ENCODE measurements around the gene PRG2.
A peak's percentile ranks its signal among the peaks of the same experiment; 100 is the strongest.
"Not testable (repeated sequence)": the region's sequence is repeated elsewhere in the genome, so short reads cannot be mapped to it uniquely, and the experiment has no call there.

PRG2 gene

GRCh38 chr11:57409321-57410100 is 19.1 kb upstream of the PRG2 start:
- Mint-ChIP-seq H3K4me3 (no peak overlapping the region), H3K4me1 (peaks cover 59 to 65% of the 10 kb centered on the region in 2 donors), H3K36me3 (peaks cover 70 to 92% of the 10 kb centered on the region in 2 donors), H3K27ac (peak overlapping the region; percentile 65), H3K27me3 (no peaks in the 10 kb centered on the region), H3K9me3 (peaks cover 0 to 4% of the 10 kb centered on the region in 2 donors)
- DNase-seq: no peak
- no peak for ATAC-seq (replicated peaks)

GRCh38 chr11:57408771-57409170 is 18.3 kb upstream of the PRG2 start:
- ATAC-seq (replicated peaks) (no peak), DNase-seq (no peak)
- H3K4me1 Mint-ChIP-seq: peaks cover 58 to 69% of the 10 kb centered on the region in 2 donors
- H3K27ac Mint-ChIP-seq: no peak overlapping the region
- H3K27me3 Mint-ChIP-seq: no peaks in the 10 kb centered on the region
- peaks cover 66 to 89% of the 10 kb centered on the region in 2 donors for H3K36me3 Mint-ChIP-seq
- peaks cover 0 to 4% of the 10 kb centered on the region in 2 donors for H3K9me3 Mint-ChIP-seq
- no peak overlapping the region for H3K4me3 Mint-ChIP-seq

DNA sequence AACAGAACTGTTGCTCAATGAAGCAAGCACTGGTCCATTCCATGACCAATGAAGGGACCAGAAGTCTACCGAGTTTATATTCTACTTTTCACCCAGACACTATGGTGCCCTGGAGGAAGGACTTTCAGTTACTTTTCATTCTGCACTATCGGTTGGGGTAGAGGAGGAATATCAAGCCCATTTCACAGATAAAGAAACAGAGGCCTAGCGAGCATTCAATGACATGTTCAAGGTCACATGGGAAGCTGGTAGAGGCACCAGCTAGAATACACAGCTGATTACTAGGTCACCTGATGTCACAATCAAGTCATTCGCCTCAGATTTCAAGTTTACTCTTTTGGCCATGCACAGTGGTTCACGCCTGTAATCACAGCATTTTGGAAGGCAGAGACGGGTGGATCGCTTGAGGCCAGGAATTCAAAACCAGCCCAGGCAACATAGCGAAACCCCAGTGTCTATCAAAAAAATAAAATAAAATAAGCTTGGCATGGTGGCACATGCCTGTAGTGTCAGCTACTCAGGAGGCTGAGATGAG is 17.6 kb upstream of the PRG2 start:
- no peak for ATAC-seq (replicated peaks)
- no peak overlapping the region for H3K27ac Mint-ChIP-seq
- DNase-seq: no peak
- peaks cover 0 to 4% of the 10 kb centered on the region in 2 donors for H3K9me3 Mint-ChIP-seq
- H3K4me1 Mint-ChIP-seq: peaks cover 56 to 77% of the 10 kb centered on the region in 2 donors
- no peak overlapping the region for H3K4me3 Mint-ChIP-seq
- H3K27me3 Mint-ChIP-seq: no peaks in the 10 kb centered on the region
- peaks cover 62 to 88% of the 10 kb centered on the region in 2 donors for H3K36me3 Mint-ChIP-seq

DNA sequence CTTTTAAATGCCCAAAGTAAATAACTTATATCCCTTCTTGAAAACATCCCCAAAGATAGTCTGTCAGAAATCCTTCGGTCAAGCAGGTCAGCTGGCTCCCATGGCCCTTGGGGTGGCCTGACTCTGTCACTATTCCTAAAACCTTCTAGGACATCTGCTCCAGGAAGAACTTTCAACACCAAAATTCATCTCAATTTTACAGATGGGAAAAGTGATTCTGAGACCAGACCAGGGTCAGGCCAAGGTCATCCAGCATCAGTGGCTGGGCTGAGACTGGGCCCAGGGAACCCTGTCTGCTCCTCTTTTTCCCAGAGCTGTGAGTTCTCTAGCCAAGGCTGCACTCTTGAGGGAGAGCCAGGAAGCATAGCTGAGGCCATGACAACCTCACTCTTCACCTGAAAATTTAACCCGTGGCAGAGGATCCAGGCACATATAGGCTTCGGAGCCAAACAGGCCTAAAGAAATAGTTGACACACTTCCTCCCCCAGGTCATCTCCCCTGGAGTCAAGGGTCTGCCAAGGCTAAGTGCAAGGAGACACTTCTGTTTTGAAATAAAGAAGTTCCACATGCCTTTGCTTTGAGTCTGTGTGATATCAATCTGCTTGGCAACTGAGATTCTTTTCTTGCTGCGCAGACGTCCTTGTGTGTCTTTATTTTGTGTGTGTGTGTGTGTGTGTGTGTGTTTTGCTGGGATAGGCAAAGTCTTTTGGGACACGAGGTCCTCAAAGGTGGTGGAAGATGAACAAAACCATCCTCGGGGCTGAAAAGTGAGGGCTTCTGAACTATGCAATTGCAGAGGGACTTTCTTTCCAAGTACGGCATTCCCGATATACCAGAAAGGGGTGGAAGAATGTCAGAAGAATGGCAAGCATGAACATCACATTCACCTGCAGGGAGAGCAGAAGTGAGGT is 16.8 kb upstream of the PRG2 start:
- DNase-seq: no peak
- peaks cover 59 to 81% of the 10 kb centered on the region in 2 donors for H3K4me1 Mint-ChIP-seq
- ATAC-seq (replicated peaks): no peak
- peaks cover 60 to 86% of the 10 kb centered on the region in 2 donors for H3K36me3 Mint-ChIP-seq
- H3K4me3 Mint-ChIP-seq: peak overlapping the region in 1 of 2 donors; percentile 1
- peak overlapping the region; percentile 95 for H3K27ac Mint-ChIP-seq
- H3K27me3 Mint-ChIP-seq: no peaks in the 10 kb centered on the region
- peaks cover 0 to 4% of the 10 kb centered on the region in 2 donors for H3K9me3 Mint-ChIP-seq

GRCh38 chr11:57406337-57406904 is 16.0 kb upstream of the PRG2 start:
- Mint-ChIP-seq H3K9me3 (peaks cover 0 to 2% of the 10 kb centered on the region in 2 donors), H3K4me1 (peaks cover 59 to 81% of the 10 kb centered on the region in 2 donors)
- DNase-seq: peak; percentile 73

DNA sequence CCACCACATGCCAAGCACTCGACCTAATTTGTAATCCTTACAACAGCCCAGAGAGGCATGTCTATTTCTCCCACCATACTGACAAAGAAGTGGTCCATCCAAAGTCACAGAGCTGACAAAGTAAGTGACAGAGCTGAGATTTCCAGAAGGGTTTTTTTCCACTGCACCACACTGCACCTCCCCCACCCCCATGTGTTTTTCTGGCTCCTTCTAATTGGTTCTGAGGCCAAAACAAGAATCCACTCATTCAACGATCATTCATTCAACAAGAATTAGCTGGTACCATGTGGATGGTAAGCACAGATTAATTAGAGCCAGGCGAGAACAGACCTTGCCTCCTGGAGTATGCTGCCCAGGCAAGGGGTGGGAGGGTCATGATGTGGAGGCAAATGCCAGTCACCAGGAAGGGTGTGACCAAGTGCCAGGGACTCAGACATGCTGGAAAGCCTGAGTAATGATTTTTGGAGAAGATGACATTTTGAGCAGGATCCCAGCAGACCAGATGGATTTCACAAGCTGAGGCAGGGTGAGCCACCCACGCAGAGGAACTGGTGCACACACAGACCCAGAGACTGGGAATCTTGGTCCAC is 14.9 kb upstream of the PRG2 start:
- Mint-ChIP-seq H3K9me3 (no peaks in the 10 kb centered on the region), H3K36me3 (peaks cover 53 to 71% of the 10 kb centered on the region in 2 donors), H3K27ac (peak overlapping the region; percentile 95), H3K27me3 (no peaks in the 10 kb centered on the region), H3K4me1 (peaks cover 57 to 76% of the 10 kb centered on the region in 2 donors), H3K4me3 (peak overlapping the region; percentile 15 to 24)
- DNase-seq (no peak), ATAC-seq (replicated peaks) (no peak)

More at GRCh38 chr11:57406337-57406904, 16.0 kb upstream of the PRG2 start:
- Mint-ChIP-seq H3K4me3 (peak overlapping the region; percentile 52 to 53), H3K27me3 (no peaks in the 10 kb centered on the region), H3K36me3 (peaks cover 59 to 79% of the 10 kb centered on the region in 2 donors), H3K27ac (peak overlapping the region; percentile 95)
- peak; percentile 92 to 93 for ATAC-seq (replicated peaks)

DNA sequence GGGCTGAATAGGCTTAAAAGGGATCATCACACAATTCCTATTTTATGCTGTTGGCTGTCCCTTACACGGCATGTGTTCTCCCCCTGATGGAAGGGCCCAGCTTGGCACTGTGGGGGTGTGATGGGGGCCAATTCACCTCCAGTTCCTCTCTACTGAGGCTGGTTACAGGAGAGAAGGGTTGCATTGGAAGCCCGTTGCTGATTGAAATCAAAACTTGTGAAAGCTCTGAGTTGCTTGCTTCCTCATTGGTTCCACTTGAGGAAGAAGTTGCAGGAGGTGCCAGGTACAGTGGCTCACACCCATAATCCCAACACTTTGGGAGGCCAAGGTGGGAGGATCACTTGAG is 13.3 kb upstream of the PRG2 start:
- peak; percentile 31 for DNase-seq

DNA sequence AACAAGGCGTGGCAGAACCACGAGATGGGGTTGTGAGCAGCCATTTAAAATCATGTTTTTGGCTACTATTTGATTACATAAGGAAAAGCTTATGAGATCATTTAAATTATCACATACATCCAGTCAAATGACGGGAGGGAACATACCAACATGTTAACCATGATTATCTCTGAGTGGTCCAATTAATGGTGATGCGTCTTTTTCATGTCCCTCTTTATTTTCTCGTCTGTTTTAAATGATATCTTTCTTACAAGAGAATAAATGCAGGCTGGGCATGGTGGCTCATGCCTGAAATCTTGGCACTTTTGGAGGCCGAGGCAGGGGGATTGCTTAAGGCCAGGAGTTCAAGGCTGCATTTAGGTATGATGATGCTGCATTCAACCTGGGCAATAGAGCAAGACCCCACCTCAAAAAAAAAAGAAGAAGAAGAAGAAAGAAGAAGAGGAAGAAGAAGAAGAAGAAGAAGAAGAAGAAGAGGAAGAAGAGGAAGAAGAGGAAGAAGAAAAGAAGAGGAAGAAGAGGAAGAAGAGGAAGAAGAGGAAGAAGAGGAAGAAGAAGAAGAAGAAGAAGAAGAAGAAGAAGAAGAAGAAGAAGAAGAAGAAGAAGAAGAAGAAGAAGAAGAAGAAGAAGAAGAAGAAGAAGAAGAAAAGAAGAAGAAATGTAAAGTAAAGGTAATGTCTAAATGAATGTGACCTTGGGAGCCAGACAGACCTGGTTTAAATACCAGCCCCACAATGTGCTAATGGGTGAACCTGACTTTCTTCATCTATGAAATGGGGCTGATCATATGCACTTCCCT is 12.8 kb upstream of the PRG2 start:
- H3K27ac Mint-ChIP-seq: peak overlapping the region; percentile 92
- H3K4me3 Mint-ChIP-seq: peak overlapping the region; percentile 58 to 63
- not testable (repeated sequence) for ATAC-seq (replicated peaks); DNase-seq; H3K27me3 Mint-ChIP-seq; H3K9me3 Mint-ChIP-seq
- H3K36me3 Mint-ChIP-seq: peaks cover 34 to 52% of the 10 kb centered on the region in 2 donors
- peaks cover 43 to 54% of the 10 kb centered on the region in 2 donors for H3K4me1 Mint-ChIP-seq

More for the DNA sequence above, 13.3 kb upstream of the PRG2 start:
- no peaks in the 10 kb centered on the region for H3K9me3 Mint-ChIP-seq
- peak overlapping the region in 1 of 2 donors; percentile 58 for H3K4me3 Mint-ChIP-seq
- peaks cover 39 to 55% of the 10 kb centered on the region in 2 donors for H3K36me3 Mint-ChIP-seq
- H3K27me3 Mint-ChIP-seq: no peaks in the 10 kb centered on the region
- ATAC-seq (replicated peaks): peak; percentile 42 to 54
- H3K27ac Mint-ChIP-seq: peak overlapping the region; percentile 48
- H3K4me1 Mint-ChIP-seq: peaks cover 43 to 60% of the 10 kb centered on the region in 2 donors

DNA sequence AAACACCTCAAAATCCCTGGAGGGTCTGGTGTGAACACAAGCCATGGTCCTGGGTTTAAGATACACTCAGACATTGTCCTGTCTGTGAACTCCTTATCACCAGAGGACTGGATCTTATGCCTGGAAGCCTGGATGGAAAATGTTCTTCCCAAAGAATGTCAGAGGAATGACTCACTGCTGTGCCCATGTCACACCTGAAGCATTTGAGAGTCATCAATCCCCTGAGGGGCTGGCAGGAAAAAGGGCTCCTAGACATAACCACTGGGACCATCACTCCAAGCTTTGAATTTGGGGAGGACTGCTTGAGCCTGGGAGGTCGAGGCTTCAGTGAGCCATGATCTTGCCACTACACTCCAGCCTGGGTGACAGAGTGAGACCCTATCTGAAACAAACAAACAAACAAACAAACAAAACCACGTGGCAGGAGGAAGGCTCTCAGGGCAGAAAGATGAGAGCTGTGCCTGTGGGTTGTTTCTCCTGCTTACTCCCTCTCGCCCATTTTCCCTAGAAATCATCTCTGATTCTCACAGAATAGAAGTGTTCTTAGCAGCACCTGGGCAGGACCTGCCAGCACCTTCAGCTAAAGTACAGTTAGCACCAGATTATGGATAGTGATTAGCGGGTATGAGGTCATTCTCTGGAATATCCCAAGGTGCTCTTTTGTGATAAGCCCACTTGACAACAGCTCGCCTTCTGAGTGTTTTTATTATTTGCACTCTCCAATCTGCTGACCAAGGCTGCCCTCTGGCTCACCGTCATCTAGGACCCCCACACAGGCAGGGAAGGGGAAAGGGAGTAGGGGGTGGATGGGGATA is 11.9 kb upstream of the PRG2 start:
- Mint-ChIP-seq H3K4me3 (no peak overlapping the region), H3K4me1 (peaks cover 38 to 46% of the 10 kb centered on the region in 2 donors), H3K9me3 (no peaks in the 10 kb centered on the region), H3K27ac (peak overlapping the region; percentile 60), H3K36me3 (peaks cover 31 to 44% of the 10 kb centered on the region in 2 donors), H3K27me3 (no peaks in the 10 kb centered on the region)
- no peak for ATAC-seq (replicated peaks)
- no peak for DNase-seq

- Mint-ChIP-seq H3K27ac (no peak overlapping the region), H3K4me1 (peaks cover 17 to 23% of the 10 kb centered on the region in 2 donors), H3K36me3 (peaks cover 14 to 21% of the 10 kb centered on the region in 2 donors), H3K4me3 (no peak overlapping the region), H3K9me3 (no peaks in the 10 kb centered on the region), H3K27me3 (no peaks in the 10 kb centered on the region)
- DNase-seq (no peak), ATAC-seq (replicated peaks) (no peak)
These were observed 9.6 kb upstream of the PRG2 start for GRCh38 chr11:57399972-57400578.

DNA sequence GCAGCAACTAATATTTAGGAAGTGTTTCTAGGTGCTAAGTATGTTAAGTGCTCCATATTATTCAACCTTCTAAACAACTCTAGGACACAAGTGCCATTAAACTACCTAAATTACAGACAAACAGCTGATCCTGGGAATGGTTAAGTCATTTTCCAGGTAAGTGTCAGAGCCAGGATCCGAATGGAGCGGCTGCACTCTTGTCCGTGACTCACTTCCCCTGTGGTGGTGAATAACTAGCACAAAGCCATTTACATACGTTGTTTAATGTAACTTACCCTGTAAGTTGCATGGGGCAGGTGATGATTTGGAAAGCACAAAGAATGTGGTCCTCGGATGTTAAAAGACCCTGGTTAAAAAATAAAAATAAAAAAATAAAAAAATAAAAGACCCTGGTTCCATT is 8.8 kb upstream of the PRG2 start:
- ATAC-seq (replicated peaks) (no peak), DNase-seq (no peak)
- peaks cover 10 to 14% of the 10 kb centered on the region in 2 donors for H3K4me1 Mint-ChIP-seq
- H3K9me3 Mint-ChIP-seq: no peaks in the 10 kb centered on the region
- peaks cover 9 to 13% of the 10 kb centered on the region in 2 donors for H3K36me3 Mint-ChIP-seq
- H3K27me3 Mint-ChIP-seq: no peaks in the 10 kb centered on the region
- no peak overlapping the region for H3K27ac Mint-ChIP-seq
- no peak overlapping the region for H3K4me3 Mint-ChIP-seq

GRCh38 chr11:57397394-57397990 is 7.0 kb upstream of the PRG2 start:
- Mint-ChIP-seq H3K27me3 (no peaks in the 10 kb centered on the region), H3K9me3 (no peaks in the 10 kb centered on the region), H3K4me3 (no peak overlapping the region), H3K4me1 (no peaks in the 10 kb centered on the region), H3K36me3 (no peaks in the 10 kb centered on the region), H3K27ac (no peak overlapping the region)
- DNase-seq (no peak), ATAC-seq (replicated peaks) (peak; percentile 39 to 45)
